ACC112 (cell line): ENCODE data around the gene APOBEC2.

Experiments
- H2AFZ ChIP-seq: fragments of 200-600 bp; sonication (generic); one replicate; pipeline ENCODE4 v1.6.0; 2017; ENCODE audit warnings: antibody characterized with exemption, low read length; ENCODE audit not compliant: unreplicated experiment
- H3K27ac ChIP-seq: fragments of 200-600 bp; sonication (generic); 2 replicates; pipeline ENCODE4 v1.5.1; 2014; ENCODE audit warnings: low read depth, mild to moderate bottlenecking, antibody characterized with exemption, low read length, moderate library complexity
- H3K27me3 ChIP-seq: fragments of 200-600 bp; sonication (generic); 2 replicates; pipeline ENCODE4 v1.6.1; 2014; ENCODE audit warnings: mild to moderate bottlenecking, antibody characterized with exemption, low read length, moderate library complexity, mixed read lengths; ENCODE audit not compliant: insufficient read depth
- H3K36me3 ChIP-seq: fragments of 200-600 bp; sonication (generic); 2 replicates; pipeline ENCODE4 v1.6.1; 2016; ENCODE audit warnings: mild to moderate bottlenecking, antibody characterized with exemption, low read length, moderate library complexity, mixed read lengths; ENCODE audit not compliant: insufficient read depth
- H3K4me1 ChIP-seq: fragments of 200-600 bp; sonication (generic); one replicate; pipeline ENCODE4 v1.6.1; 2016; ENCODE audit warnings: low read length, mixed read lengths; ENCODE audit not compliant: insufficient read depth, unreplicated experiment, control insufficient read depth
- H3K4me3 ChIP-seq: fragments of 200-600 bp; sonication (generic); 2 replicates; pipeline ENCODE4 v1.5.1; 2014; ENCODE audit warnings: mild to moderate bottlenecking, low read depth, low read length
- H3K79me2 ChIP-seq: fragments of 200-600 bp; sonication (generic); one replicate; pipeline ENCODE4 v1.6.0; 2016; ENCODE audit warnings: low read length; ENCODE audit not compliant: control insufficient read depth, unreplicated experiment, insufficient read depth

The APOBEC2 gene

DNA sequence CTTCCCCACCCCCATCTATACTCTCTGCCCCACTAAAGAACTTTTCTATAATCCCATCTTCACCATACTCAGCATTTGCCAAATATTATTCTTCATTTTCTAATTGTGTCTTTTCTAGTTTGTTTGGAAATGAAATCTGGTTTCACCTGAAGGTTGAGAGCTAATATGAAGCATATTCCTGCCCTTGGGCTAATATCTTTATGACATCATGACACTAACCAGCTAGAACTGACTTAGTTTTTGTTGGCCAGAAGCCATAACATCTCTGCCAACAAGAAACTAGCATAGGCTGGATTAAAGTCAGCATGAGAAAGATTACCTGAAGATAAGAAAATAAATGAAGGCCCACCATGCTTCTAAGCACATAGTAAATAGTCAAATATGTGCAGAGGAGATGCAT lies 30.7 kb upstream of the APOBEC2 start:
- H3K79me2 ChIP-seq: no peaks in the 10 kb centered on the region
- no peak overlapping the region for H3K27ac ChIP-seq
- H3K4me1 ChIP-seq: peaks cover 13% of the 10 kb centered on the region
- H3K4me3 ChIP-seq: no peak overlapping the region
- no peaks in the 10 kb centered on the region for H3K36me3 ChIP-seq
- H3K27me3 ChIP-seq: no peaks in the 10 kb centered on the region
- H2AFZ ChIP-seq: no peak overlapping the region

DNA sequence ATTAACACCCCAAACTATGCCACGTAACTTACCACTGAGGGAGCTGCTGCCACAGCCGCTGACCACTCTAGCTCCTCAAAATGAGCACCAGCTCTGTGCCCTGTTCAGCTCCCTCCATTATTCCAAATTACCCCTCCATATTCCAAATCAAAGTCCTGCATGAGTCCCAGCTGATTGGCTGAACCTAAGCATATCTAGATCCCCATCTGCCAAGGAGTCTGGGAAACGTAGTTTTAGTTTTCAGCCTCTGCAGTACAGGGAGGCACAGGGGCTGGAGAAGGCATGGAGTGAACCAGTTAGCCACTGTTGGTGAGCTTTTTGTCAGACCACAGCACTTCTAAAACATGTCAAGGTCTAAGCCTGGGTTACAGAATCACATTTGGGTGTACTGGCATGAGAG lies 29.9 kb upstream of the APOBEC2 start:
- H3K36me3 ChIP-seq: no peaks in the 10 kb centered on the region
- H3K27me3 ChIP-seq: no peaks in the 10 kb centered on the region
- no peak overlapping the region for H3K4me3 ChIP-seq
- no peak overlapping the region for H2AFZ ChIP-seq
- no peaks in the 10 kb centered on the region for H3K79me2 ChIP-seq
- peaks cover 13% of the 10 kb centered on the region for H3K4me1 ChIP-seq
- H3K27ac ChIP-seq: no peak overlapping the region

DNA sequence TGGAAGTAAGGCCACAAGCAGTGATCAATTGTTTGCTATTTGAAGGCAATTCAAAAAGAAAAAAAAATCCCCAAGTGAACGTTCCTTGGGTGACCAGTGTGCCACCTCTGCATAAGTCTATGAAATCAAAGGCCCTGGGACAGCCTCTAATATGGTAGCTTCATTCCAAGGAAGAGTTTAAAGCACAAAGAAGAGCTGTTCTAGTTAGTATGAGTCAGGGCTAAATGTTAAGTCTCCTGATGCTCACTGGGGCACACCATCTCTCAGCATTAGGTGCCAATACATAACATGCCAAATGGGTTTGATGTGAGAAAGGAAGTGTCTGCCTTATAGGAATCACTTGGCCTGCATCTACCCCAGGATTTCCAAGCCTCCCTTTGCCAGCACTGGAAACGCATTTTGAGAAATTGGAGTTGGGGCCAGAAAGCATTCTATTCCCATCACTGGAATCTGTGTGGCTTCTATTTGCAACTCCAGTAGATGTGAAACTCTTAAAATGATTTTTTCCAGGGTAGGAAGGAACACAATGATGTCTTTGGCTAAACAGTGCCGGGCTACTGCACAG lies 27.0 kb upstream of the APOBEC2 start:
- Histone ChIP-seq H3K27ac (no peak overlapping the region), H3K4me1 (peaks cover 19% of the 10 kb centered on the region), H3K79me2 (no peaks in the 10 kb centered on the region), H3K36me3 (no peaks in the 10 kb centered on the region), H2AFZ (no peak overlapping the region), H3K4me3 (no peak overlapping the region), H3K27me3 (no peaks in the 10 kb centered on the region)

DNA sequence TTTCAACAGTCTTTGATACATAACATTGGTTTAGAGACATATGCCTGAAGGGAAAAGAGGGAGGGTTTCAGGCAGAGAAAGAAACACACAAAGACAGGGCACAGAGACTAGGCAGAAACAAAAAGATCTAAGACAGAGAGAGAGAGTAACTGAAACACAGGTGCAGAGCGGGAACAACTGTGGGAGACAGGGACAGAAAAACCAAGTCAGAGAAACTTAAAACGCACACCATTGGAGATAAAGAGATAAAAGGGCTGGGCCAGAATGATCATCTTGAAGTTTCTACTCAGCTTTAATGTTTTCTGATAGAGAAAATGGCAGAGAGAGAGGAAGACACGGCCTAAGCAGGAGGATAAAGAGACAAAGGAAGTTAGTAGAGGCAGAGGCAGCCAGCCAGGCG lies 25.8 kb upstream of the APOBEC2 start:
- Histone ChIP-seq H2AFZ (peak overlapping the region; percentile 73), H3K79me2 (no peaks in the 10 kb centered on the region), H3K4me1 (peaks cover 14% of the 10 kb centered on the region), H3K36me3 (no peaks in the 10 kb centered on the region), H3K4me3 (peak overlapping the region; percentile 73), H3K27ac (no peak overlapping the region), H3K27me3 (no peaks in the 10 kb centered on the region)

DNA sequence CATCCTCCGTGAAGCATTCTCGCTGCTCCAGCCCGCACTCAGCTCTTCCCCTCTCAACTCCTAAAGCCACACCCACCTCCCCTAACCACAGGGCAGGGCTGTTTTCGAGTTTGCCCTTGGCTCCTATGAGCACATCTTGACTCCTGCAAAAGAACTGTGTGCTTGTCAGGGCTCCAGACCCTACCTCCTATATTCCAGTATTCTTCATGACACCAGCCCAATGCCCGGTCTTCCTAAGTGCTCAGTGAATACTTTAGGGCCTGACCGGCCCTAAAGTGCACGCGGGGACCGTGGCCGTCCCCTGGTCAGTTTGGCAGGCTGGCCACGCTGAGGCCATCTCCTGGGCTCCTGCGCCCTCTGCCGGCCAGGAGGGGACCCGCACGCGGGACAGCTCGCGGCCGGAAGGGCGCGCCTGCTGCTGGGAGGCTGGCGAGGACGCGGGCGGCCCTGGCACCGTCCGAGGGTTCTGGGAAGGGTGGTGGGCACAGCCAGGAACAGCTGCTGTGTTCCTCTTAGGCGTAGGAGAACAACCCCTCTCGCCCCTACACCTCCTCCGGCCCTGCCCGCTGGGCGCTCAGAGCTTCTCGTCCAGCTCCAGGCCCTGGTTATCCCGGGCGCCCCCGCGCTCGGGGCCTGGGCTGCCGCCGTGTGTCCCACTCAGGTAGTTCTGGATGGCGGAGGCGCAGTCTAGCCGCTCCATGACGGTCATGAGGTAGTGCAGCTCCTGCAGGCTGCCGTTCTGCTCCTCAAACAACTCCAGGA lies 25.0 kb upstream of the APOBEC2 start:
- H3K79me2 ChIP-seq: no peaks in the 10 kb centered on the region
- H2AFZ ChIP-seq: peak overlapping the region; percentile 82
- H3K27ac ChIP-seq: no peak overlapping the region
- H3K27me3 ChIP-seq: no peaks in the 10 kb centered on the region
- H3K4me3 ChIP-seq: peak overlapping the region; percentile 73
- peaks cover 10% of the 10 kb centered on the region for H3K4me1 ChIP-seq
- no peaks in the 10 kb centered on the region for H3K36me3 ChIP-seq

DNA sequence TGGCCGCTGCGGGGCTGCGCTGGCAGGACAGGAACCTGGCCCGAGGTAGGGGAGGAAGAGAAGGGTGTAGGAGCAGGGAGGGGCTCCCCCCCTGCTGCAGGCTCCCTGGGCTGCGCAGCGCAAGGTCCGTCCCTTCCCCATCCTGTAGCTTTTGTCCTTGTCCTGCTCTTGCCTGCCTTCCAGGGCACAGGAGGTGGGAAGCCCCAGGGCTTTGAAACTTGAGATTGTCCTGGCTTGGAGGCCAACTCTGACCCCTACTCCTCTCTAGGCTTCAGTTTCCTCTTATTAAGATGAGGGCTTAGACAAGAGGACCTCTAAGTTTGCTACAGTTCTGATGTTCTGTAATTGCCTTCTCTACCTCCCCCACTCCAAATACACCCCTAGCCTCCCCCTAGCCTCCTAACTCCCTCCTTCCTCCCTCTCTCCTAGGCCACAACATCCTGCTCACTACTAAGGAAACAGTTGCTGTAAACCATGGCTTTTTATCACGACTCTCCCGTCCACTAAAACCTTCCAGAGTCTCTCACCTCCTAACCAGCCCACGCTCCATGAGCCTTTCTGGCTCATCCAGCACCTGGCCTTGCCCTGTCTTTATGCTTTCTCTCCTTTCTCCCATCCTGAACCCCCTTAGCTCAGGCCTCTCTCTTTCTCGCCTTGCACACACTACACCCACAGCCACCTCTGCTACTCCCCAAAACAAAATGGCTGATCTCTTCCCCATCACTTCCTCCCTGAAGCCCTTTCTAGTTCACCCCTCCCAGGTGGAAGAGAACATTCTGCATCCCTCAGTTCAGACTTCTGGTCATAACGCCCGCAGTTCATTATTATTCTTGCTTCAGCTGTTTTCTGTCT lies 24.2 kb upstream of the APOBEC2 start:
- Histone ChIP-seq H3K27ac (no peak overlapping the region), H3K27me3 (no peaks in the 10 kb centered on the region), H3K36me3 (no peaks in the 10 kb centered on the region), H3K79me2 (no peaks in the 10 kb centered on the region), H3K4me3 (peak overlapping the region; percentile 73), H3K4me1 (peaks cover 10% of the 10 kb centered on the region), H2AFZ (peak overlapping the region; percentile 82)

DNA sequence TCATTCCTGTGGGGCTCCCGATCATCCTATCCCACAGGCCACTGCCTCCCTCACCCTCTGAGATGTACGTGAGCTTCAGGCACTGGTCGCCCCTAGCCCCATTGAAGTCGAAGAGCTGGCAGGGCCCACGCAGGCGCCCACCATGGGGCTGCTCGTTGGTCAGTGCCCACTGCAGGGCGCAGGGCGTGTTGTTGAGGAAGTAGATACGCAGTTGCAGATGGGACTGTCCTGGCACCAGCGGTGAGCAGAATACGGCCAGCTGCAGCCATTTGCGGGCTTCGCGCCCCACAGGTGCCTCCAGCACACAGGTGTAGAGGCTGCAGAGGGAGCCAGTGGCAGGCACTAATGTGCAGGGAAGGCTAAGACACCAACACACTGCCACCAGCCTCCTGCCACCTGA lies 20.2 kb upstream of the APOBEC2 start:
- Histone ChIP-seq H3K36me3 (no peaks in the 10 kb centered on the region), H3K4me1 (peaks cover 6% of the 10 kb centered on the region), H3K79me2 (no peaks in the 10 kb centered on the region)

DNA sequence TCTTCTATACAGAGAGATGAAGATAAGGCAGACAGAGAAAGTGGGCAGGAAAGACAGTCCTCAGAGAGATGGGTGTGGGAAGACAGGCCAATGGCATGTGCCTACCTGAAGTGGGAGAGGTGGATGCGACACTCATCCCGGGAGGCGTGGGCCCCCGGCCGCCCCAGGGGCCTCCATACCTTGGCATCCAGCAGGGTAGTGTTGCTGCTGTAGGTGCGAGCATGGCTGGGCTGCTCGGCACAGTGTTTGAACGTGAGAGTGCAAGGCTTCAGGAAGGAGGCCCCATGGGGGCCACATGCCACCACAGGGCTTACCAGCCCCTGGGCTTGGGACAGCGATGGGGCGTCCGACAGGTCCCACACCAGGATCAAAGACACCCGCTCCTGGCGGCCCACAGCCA lies 19.2 kb upstream of the APOBEC2 start:
- Histone ChIP-seq H3K4me1 (peaks cover 1% of the 10 kb centered on the region), H3K27ac (no peak overlapping the region), H3K36me3 (no peaks in the 10 kb centered on the region), H2AFZ (no peak overlapping the region), H3K79me2 (no peaks in the 10 kb centered on the region), H3K4me3 (no peak overlapping the region), H3K27me3 (peaks cover 21% of the 10 kb centered on the region)

More for the DNA sequence above, 20.2 kb upstream of the APOBEC2 start:
- Histone ChIP-seq H3K27ac (no peak overlapping the region), H3K4me3 (no peak overlapping the region), H3K27me3 (peaks cover 13% of the 10 kb centered on the region), H2AFZ (no peak overlapping the region)

DNA sequence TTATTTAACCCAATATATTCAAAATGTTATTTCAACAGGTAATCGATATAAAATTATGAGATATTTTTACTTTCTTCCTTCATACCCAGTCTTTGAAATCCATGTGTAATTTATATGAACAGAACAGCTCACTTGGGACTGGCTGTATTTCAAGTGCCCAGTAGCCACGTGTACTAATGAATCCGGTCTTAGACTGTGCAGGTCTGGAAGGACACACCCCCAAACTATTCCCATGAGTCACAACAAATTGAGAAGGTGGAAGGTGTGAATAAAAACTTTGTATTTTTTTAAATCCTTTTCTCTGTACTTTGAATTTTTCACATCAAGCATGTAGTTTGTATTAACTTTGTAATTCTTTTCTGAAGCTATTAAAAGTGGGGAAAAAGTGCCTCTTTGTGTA lies 16.8 kb upstream of the APOBEC2 start:
- no peak overlapping the region for H3K27ac ChIP-seq
- H3K4me3 ChIP-seq: no peak overlapping the region
- no peaks in the 10 kb centered on the region for H3K36me3 ChIP-seq
- peaks cover 10% of the 10 kb centered on the region for H3K4me1 ChIP-seq
- H3K27me3 ChIP-seq: peaks cover 21% of the 10 kb centered on the region
- no peaks in the 10 kb centered on the region for H3K79me2 ChIP-seq
- H2AFZ ChIP-seq: no peak overlapping the region

DNA sequence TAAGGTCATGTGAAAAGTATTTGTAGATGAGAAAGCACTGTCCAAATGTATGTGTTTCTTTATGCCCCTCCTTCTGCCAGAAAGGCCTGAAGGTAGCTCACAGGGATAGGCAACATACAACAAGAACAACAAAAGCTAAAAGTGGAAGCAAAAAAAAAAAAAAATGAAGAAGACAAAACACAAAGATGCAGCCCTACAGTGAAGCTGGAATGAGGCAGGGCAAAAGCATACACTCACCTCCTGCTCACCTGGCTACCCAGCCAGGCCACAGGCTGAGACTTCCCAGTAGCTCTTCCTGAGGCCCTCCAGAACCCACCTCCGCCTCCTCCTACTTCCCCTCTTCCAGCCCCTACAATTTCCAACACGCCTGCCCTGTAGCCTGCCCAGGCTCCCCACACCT lies 16.4 kb upstream of the APOBEC2 start:
- Histone ChIP-seq H3K4me3 (no peak overlapping the region), H3K79me2 (no peaks in the 10 kb centered on the region), H3K4me1 (peaks cover 10% of the 10 kb centered on the region), H3K27me3 (peaks cover 21% of the 10 kb centered on the region), H3K27ac (no peak overlapping the region), H2AFZ (no peak overlapping the region), H3K36me3 (no peaks in the 10 kb centered on the region)
